Thyroid gland (tissue), 4 donors: ENCODE results near the gene TNFAIP1.

ENCODE experiments used
- CTCF ChIP-seq, 6 experiments: fragments of 200-600 bp in 3 of 6; fragments of 450-650 bp in 3 of 6; sonication (generic) in 3 of 6; IDR thresholded peaks; one replicate each; pipeline ENCODE4 v1.5.1; 2016 to 2019; ENCODE audit warnings: antibody characterized with exemption in 6 of 6, mild to moderate bottlenecking in 2 of 6, inconsistent platforms in 1 of 6, moderate library complexity in 1 of 6
- POLR2A ChIP-seq, 2 donors: fragments of 450-650 bp; IDR thresholded peaks; one replicate each; pipeline ENCODE4 v1.6.1; 2017; ENCODE audit warnings: antibody characterized with exemption in 2 of 2, mild to moderate bottlenecking in 2 of 2, moderate library complexity in 1 of 2

GRCh38 chr17:28295677-28296578, 39.6 kb upstream of the TNFAIP1 start:
- TF ChIP-seq CTCF (IDR thresholded peaks at IDR 0.05): no peak
- TF ChIP-seq POLR2A (IDR thresholded peaks at IDR 0.05): no peak
